NCI-H345 treated with DMSO at 0.1 percent for 48 hours (cell line): ENCODE measurements around the gene JAZF1.

Source experiments
- DNase-seq: peaks from one replicate; lab custom pipeline; 2025; ENCODE audit not compliant: unreplicated experiment; lab: John Stamatoyannopoulos, UW

The JAZF1 gene

GRCh38 chr7:27921081-27921836 lies 259.3 kb downstream of the JAZF1 start:
- peak; percentile 41 for DNase-seq

GRCh38 chr7:27920281-27920946 lies 260.2 kb downstream of the JAZF1 start:
- no peak for DNase-seq

- no peak for DNase-seq
These were observed 262.1 kb downstream of the JAZF1 start for GRCh38 chr7:27918503-27918902.

GRCh38 chr7:27917774-27918314 lies 262.8 kb downstream of the JAZF1 start:
- DNase-seq, result no peak

GRCh38 chr7:27917119-27917518 lies 263.5 kb downstream of the JAZF1 start:
- peak; percentile 14 for DNase-seq

- no peak for DNase-seq
These were observed 264.2 kb downstream of the JAZF1 start for GRCh38 chr7:27916372-27916771.

GRCh38 chr7:27914409-27914808 lies 266.2 kb downstream of the JAZF1 start:
- DNase-seq, result no peak

GRCh38 chr7:27912751-27913150 lies 267.8 kb downstream of the JAZF1 start:
- no peak for DNase-seq

- DNase-seq, result no peak
These were observed 268.7 kb downstream of the JAZF1 start for GRCh38 chr7:27911920-27912319.

GRCh38 chr7:27910326-27910725 lies 270.3 kb downstream of the JAZF1 start:
- DNase-seq, result no peak

- no peak for DNase-seq
These were observed 271.9 kb downstream of the JAZF1 start for GRCh38 chr7:27908534-27909165.

GRCh38 chr7:27906385-27907091 lies 274.1 kb downstream of the JAZF1 start:
- no peak for DNase-seq

- no peak for DNase-seq
These were observed 274.6 kb downstream of the JAZF1 start for GRCh38 chr7:27905951-27906350.

- no peak for DNase-seq
These were observed 279.4 kb downstream of the JAZF1 start for GRCh38 chr7:27901028-27901760.

- no peak for DNase-seq
These were observed 280.6 kb downstream of the JAZF1 start for GRCh38 chr7:27900006-27900405.

- no peak for DNase-seq
These were observed 281.0 kb downstream of the JAZF1 start for GRCh38 chr7:27899601-27900000.

GRCh38 chr7:27897441-27897847 lies 283.2 kb downstream of the JAZF1 start:
- DNase-seq, result no peak

- no peak for DNase-seq
These were observed 283.6 kb downstream of the JAZF1 start for GRCh38 chr7:27897001-27897400.

- no peak for DNase-seq
These were observed 285.0 kb downstream of the JAZF1 start for GRCh38 chr7:27895551-27895950.

- no peak for DNase-seq
These were observed 290.3 kb downstream of the JAZF1 start for GRCh38 chr7:27890205-27890849.
